NCI-H524 (cell line): ENCODE data around the gene COL23A1.

Source experiments
- DNase-seq, 2 experiments: peaks; one replicate each; lab custom pipeline; 2025; lab: John Stamatoyannopoulos, UW

The COL23A1 gene

GRCh38 chr5:178191661-178192060, 398.5 kb downstream of the COL23A1 start:
- no peak for DNase-seq

GRCh38 chr5:178189433-178189832, 400.8 kb downstream of the COL23A1 start:
- DNase-seq = no peak
